ENCODE results near the gene YTHDF1.

YTHDF1 gene

DNA sequence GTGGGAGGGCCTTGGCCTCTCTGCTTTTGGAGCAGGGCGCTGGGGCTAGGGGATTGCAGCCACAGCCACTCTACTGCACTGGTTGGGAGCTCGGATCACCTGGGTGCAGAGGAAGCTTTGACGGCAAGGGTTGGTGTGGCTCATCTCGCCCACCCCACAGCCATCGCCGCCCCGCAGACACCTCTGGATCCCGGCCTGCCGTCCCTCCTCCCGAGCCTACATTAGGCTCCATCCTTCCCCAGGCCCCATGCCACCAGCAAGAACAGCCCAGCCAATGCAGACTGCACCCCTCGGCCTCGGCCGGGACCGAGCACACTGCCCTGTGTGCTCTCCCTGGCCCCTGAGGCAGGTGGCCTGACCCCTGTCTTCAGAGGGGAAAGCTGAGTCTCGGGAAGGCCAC is 44.6 kb upstream of the YTHDF1 start:
- TF ChIP-seq, protein P1, sequence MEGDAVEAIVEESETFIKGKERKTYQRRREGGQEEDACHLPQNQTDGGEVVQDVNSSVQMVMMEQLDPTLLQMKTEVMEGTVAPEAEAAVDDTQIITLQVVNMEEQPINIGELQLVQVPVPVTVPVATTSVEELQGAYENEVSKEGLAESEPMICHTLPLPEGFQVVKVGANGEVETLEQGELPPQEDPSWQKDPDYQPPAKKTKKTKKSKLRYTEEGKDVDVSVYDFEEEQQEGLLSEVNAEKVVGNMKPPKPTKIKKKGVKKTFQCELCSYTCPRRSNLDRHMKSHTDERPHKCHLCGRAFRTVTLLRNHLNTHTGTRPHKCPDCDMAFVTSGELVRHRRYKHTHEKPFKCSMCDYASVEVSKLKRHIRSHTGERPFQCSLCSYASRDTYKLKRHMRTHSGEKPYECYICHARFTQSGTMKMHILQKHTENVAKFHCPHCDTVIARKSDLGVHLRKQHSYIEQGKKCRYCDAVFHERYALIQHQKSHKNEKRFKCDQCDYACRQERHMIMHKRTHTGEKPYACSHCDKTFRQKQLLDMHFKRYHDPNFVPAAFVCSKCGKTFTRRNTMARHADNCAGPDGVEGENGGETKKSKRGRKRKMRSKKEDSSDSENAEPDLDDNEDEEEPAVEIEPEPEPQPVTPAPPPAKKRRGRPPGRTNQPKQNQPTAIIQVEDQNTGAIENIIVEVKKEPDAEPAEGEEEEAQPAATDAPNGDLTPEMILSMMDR (conservative IDR thresholded peaks at IDR 0.05; ENCODE audit: low read depth, low read length), result no peak
- no peak for DNase-seq (ENCODE audit: low read depth)
- H3K4me3 ChIP-seq (ENCODE audit: low read length), result no peak overlapping the region

DNA sequence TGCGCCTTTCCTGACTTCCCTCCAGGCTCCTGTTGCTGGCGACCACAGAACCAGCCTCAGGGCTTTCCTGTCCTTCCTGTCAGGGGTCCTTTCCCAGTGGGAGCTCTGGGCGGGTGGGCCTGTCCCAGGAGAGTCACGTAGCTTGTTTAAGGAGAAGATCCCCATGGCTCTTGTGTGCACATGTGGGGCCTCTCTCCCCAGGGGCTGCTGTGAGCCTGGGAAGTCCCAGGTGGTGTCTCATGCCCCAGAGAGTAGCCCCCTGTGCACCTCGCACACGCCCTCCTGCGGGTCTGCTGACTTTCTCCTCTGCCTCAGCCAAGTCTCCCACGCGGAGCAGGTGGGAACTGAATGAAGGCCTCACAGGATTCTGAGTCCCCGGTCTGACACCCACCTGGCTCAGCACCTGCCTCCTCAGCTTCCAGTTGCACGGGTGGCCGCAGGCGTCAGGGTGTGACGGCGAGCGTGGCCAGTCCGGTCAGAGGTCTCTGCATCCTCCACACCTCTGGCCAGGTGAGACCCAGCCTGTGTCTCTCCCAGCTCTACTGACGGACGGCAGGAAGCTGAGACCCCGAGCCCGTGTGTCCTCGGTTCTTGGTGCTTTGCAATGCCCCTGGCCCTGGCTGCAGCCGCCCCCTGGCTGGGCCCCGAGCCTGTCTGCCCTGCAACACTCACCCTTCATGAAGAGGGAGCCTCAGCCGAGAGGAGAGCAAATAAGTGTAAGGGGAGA is 44.0 kb upstream of the YTHDF1 start:
- H3K4me3 ChIP-seq (ENCODE audit: low read length), result no peak overlapping the region
- DNase-seq (ENCODE audit: low read depth), result no peak
- TF ChIP-seq, protein P1 (conservative IDR thresholded peaks at IDR 0.05; ENCODE audit: low read depth, low read length), result no peak

DNA sequence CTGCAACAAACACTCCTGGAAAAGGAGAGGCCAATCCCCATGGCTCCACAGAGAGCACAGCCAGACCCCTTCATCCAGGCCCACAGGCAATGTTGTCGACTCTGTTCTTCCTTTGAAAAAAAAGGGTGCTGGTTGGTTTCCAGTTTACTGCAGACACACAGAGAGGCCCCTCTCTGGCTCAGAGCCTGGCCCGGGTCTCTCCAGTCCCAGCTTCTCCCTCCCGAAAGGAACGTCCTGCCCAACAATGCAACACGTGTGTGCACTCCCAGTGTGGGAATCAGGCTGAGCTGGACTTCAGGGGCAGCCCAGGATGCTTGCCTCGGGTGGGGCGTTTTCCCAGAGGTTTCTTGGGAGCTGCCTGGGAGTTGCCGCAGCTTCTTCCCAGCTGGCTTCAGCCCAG is 42.9 kb upstream of the YTHDF1 start:
- TF ChIP-seq, protein P1 (conservative IDR thresholded peaks at IDR 0.05; ENCODE audit: low read depth, low read length), result no peak
- DNase-seq (ENCODE audit: low read depth), result no peak
- no peak overlapping the region for H3K4me3 ChIP-seq (ENCODE audit: low read length)

DNA sequence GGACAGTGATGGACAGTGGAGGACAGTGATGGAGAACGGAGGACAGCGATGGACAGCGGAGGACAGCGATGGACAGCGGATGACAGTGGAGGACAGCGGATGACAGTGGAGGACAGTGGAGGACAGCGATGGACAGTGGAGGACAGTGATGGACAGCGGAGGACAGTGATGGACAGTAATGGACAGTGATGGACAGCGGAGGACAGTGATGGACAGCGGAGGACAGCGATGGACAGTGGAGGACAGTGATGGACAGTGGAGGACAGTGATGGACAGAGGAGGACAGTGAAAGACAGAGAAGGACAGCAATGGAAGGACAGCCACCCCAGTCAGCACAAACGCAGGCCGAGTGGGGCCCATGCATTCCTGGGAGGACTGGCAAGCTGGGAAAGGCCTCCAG is 41.7 kb upstream of the YTHDF1 start:
- DNase-seq (ENCODE audit: low read depth), result no peak
- TF ChIP-seq, protein P1 (conservative IDR thresholded peaks at IDR 0.05; ENCODE audit: low read depth, low read length), result no peak
- no peak overlapping the region for H3K4me3 ChIP-seq (ENCODE audit: low read length)

DNA sequence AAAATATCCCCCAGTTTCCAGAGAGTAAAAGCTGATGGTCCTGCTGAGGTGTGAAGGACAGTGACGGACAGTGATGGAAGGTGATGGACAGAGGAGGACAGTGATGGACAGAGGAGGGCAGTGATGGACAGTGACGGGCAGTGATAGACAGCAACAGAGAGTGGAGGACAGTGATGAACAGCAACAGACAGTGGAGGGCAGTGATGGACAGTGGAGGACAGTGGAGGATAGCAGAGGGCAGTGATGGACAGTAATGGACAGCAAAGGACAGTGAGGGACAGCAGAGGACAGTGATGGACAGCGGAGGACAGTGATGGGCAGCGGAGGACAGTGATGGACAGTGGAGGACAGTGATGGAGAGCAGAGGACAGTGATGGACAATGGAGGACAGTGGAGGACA is 41.0 kb upstream of the YTHDF1 start:
- TF ChIP-seq, protein P1 (conservative IDR thresholded peaks at IDR 0.05; ENCODE audit: low read depth, low read length), result no peak
- DNase-seq (ENCODE audit: low read depth), result no peak
- no peak overlapping the region for H3K4me3 ChIP-seq (ENCODE audit: low read length)

DNA sequence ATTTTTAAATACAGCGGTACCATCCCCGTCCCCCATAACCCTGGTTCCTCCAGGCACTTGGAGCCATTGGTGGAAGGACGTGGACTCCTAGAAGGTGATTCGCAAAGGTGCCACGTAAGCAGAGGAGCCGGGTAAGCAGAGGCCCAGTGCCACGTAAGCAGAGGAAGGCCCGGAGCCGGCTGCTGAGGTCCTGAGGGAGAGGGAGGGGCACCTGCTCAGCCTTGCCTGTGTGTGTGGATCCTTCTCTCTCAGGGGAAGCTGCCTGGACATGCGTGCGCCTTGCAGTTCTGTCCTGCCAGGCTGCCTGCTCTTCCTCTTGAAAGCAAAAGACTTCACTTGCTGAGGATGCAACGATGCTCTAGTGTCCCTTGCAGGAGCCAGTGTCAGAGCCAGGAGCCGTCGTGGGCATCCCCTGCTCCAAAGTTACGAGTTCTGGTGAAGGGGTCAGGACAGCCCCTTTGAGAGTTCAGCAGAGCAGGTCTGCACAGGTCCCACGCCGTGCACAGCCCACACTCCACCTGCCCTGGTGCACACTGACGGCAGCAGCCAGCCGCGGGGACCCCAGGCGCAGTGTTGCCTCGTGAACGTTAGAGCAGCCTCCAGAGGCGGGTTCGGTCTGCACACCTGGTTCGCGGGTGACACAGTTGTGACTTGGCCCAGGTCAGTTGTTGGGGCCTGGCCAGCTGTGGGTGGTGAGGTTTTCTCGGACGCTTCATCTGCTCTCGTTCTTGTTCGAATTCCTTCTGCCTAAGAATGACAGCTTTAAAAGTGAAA is 40.2 kb upstream of the YTHDF1 start:
- no peak for DNase-seq (ENCODE audit: low read depth)
- TF ChIP-seq, protein P1 (conservative IDR thresholded peaks at IDR 0.05; ENCODE audit: low read depth, low read length), result no peak
- no peak overlapping the region for H3K4me3 ChIP-seq (ENCODE audit: low read length)
